ENCODE results near the gene ARHGAP26. TPM values are rescaled to one million over a fixed set of nuclear protein-coding genes. Genes with fewer than 3 reads are reported as not detected.

ARHGAP26 gene
- total and polyA plus RNA-seq, 10 donors: 4.2 to 148 (median 55.5) TPM

DNA sequence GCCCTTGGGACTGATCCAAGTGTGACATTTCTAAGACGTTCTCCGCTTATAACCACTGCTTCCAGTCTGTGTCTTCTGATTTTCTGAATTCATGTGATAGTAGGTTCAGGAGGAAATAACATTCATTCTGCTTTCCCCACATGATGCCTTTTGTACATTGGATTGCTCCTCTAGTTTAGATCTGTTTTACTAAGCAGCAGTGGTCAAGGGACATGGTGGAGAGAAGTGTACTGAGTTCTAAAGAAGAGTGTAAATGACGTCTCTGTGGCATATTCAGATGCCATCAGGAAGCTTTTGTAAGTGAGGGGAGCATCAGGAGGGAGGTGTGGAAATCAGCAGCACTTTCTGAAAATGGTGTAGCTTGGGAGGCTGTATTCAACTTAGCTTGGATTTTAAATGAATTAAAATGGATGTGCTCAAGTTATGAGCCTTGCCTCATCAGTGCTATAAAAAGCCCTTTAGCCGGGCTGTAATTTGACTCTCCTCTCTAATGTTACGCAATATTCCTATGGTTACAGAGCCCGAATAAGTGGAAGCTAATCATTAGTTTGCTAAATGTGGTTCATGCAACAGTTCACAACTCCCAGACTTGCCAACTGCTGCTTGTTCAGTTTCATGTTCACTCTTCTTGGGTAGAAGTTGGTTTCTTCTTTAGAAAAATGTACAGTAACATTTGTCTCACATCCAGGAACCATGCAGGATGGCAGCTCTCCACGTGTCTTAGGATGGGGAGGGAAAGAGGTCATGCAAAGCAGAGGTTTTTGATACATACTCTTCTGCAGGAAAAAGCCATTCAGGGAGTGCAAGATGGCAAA is 281.3 kb downstream of the ARHGAP26 start:
- intact Hi-C loops (cut with DNase I; ENCODE audit: low total_unique reads): no loop called here
- no peaks in the 10 kb centered on the region for H3K27me3 ChIP-seq (replicated peaks in 1 of 7)
- peaks cover 0 to 51% (median 0%) of the 10 kb centered on the region in 6 donors for H3K36me3 ChIP-seq
- peak overlapping the region in 6 of 8 donors; percentile 30 to 65 (median 52) for H3K27ac ChIP-seq
- WGBS, 5 donors: 35 to 58% (median 39%) methylated on average over 7 of the region's 7 CpGs
- TF ChIP-seq CTCF (IDR thresholded peaks at IDR 0.05 in 8 of 11, conservative IDR thresholded peaks at IDR 0.05 in 3 of 11): no peak
- TF ChIP-seq POLR2AphosphoS5 (IDR thresholded peaks at IDR 0.05): peak in 1 of 3 donors; percentile 13
- no peaks in the 10 kb centered on the region for H3K9me3 ChIP-seq
- no peak for DNase-seq
- no peak overlapping the region for H3K4me3 ChIP-seq
- peaks cover 0 to 46% (median 14%) of the 10 kb centered on the region in 6 donors for H3K4me1 ChIP-seq

GRCh38 chr5:143052967-143053682 is 282.9 kb downstream of the ARHGAP26 start:
- 71 to 91% (median 78%) methylated on average over 3 of the region's 3 CpGs for WGBS, 5 donors
- TF ChIP-seq POLR2A (IDR thresholded peaks at IDR 0.05): no peak
- TF ChIP-seq POLR2AphosphoS5 (IDR thresholded peaks at IDR 0.05): no peak
- TF ChIP-seq CTCF (IDR thresholded peaks at IDR 0.05 in 8 of 11, conservative IDR thresholded peaks at IDR 0.05 in 3 of 11): no peak
- peaks cover 0 to 68% (median 5%) of the 10 kb centered on the region in 6 donors for H3K36me3 ChIP-seq
- H3K27ac ChIP-seq: peak overlapping the region in 2 of 8 donors; percentile 1 to 60
- no peak overlapping the region for H3K4me3 ChIP-seq
- intact Hi-C loops (cut with DNase I; ENCODE audit: low total_unique reads): no loop called here
- no peak for DNase-seq
- H3K9me3 ChIP-seq: no peaks in the 10 kb centered on the region
- peaks cover 0 to 46% (median 14%) of the 10 kb centered on the region in 6 donors for H3K4me1 ChIP-seq
- no peaks in the 10 kb centered on the region for H3K27me3 ChIP-seq (replicated peaks in 1 of 7)

GRCh38 chr5:143053780-143054179 is 283.6 kb downstream of the ARHGAP26 start:
- TF ChIP-seq POLR2AphosphoS5 (IDR thresholded peaks at IDR 0.05): no peak
- TF ChIP-seq CTCF (IDR thresholded peaks at IDR 0.05 in 8 of 11, conservative IDR thresholded peaks at IDR 0.05 in 3 of 11): no peak
- TF ChIP-seq POLR2A (IDR thresholded peaks at IDR 0.05): no peak
- H3K4me3 ChIP-seq: no peak overlapping the region
- no peak for DNase-seq

GRCh38 chr5:143054480-143054941 is 284.3 kb downstream of the ARHGAP26 start:
- 12 to 28% (median 17%) methylated on average over 5 of the region's 5 CpGs for WGBS, 5 donors
- Histone ChIP-seq H3K4me3 (no peak overlapping the region), H3K27me3 (replicated peaks in 1 of 7) (no peaks in the 10 kb centered on the region), H3K9me3 (no peaks in the 10 kb centered on the region), H3K4me1 (peaks cover 0 to 46% (median 14%) of the 10 kb centered on the region in 6 donors), H3K27ac (peak overlapping the region in 3 of 8 donors; percentile 6 to 19 (median 10)), H3K36me3 (peaks cover 0 to 82% (median 6%) of the 10 kb centered on the region in 6 donors)
- DNase-seq: no peak
- intact Hi-C loops (cut with DNase I; ENCODE audit: low total_unique reads): no loop called here
- TF ChIP-seq POLR2A (IDR thresholded peaks at IDR 0.05) (no peak), CTCF (IDR thresholded peaks at IDR 0.05 in 8 of 11, conservative IDR thresholded peaks at IDR 0.05 in 3 of 11) (no peak), POLR2AphosphoS5 (IDR thresholded peaks at IDR 0.05) (no peak)

More at GRCh38 chr5:143053780-143054179, 283.6 kb downstream of the ARHGAP26 start:
- intact Hi-C loops (cut with DNase I; ENCODE audit: low total_unique reads): no loop called here
- no peaks in the 10 kb centered on the region for H3K27me3 ChIP-seq (replicated peaks in 1 of 7)
- H3K9me3 ChIP-seq: no peaks in the 10 kb centered on the region
- peak overlapping the region in 1 of 8 donors; percentile 6 for H3K27ac ChIP-seq
- whole genome bisulfite sequencing, 5 donors: 81 to 92% (median 86%) methylated on average over 8 of the region's 8 CpGs
- peaks cover 0 to 46% (median 14%) of the 10 kb centered on the region in 6 donors for H3K4me1 ChIP-seq
- peaks cover 0 to 75% (median 6%) of the 10 kb centered on the region in 6 donors for H3K36me3 ChIP-seq
